ENCODE data around the gene CDK17. TPM values are rescaled to one million over a fixed set of nuclear protein-coding genes. Genes with fewer than 3 reads are reported as not detected.
"Not testable (repeated sequence)": the region's sequence is repeated elsewhere in the genome, so short reads cannot be mapped to it uniquely, and the experiment has no call there.

CDK17 gene
- total RNA-seq, 1 donor from 2014 or later, result 35.9 TPM

DNA sequence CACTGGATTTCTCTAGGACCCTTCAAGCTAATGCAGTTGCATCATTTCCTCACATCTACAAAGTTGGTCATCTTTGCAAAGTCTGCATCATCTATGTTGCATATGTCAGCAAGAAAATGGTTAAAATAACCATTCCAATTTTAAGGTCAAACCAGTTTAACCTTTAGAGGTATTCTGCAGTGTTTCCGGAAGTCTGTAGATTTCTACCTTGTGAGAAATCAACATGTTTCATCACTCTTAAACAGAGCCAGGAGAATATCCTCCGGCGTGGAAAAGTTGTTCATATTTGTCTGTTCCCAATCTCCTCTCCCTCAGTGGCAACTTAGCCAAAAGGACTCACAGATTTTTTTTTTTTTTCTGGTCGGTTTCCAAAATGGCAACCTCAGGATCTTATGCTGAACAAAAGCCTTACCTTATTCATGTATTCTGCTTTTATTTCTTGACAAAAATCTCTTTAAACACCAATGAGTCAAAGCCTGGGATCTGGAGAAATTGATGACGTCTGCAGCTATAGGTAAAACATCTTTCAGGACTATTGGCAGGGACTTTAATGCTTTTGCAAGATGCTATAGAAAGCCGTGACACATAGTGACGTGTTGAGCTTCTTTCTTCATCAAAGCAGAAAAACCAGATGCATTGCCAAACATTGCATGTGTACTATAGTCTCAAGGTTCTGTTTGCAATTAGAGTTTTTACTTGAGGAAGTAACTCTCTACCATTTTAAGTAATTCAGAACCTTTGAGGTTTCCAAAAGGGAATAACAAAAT, 16.0 kb upstream of the CDK17 start:
- TF ChIP-seq, protein P1, sequence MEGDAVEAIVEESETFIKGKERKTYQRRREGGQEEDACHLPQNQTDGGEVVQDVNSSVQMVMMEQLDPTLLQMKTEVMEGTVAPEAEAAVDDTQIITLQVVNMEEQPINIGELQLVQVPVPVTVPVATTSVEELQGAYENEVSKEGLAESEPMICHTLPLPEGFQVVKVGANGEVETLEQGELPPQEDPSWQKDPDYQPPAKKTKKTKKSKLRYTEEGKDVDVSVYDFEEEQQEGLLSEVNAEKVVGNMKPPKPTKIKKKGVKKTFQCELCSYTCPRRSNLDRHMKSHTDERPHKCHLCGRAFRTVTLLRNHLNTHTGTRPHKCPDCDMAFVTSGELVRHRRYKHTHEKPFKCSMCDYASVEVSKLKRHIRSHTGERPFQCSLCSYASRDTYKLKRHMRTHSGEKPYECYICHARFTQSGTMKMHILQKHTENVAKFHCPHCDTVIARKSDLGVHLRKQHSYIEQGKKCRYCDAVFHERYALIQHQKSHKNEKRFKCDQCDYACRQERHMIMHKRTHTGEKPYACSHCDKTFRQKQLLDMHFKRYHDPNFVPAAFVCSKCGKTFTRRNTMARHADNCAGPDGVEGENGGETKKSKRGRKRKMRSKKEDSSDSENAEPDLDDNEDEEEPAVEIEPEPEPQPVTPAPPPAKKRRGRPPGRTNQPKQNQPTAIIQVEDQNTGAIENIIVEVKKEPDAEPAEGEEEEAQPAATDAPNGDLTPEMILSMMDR (IDR thresholded peaks at IDR 0.05; ENCODE audit: unreplicated experiment), result no peak
- Mint-ChIP-seq H3K27me3 (no peaks in the 10 kb centered on the region), H3K4me1 (ENCODE audit: low read depth) (peaks cover 11% of the 10 kb centered on the region), H3K9me3 (ENCODE audit: low read depth) (no peaks in the 10 kb centered on the region), H3K4me3 (ENCODE audit: low read depth) (peak overlapping the region; percentile 25), H3K27ac (peak overlapping the region; percentile 89), H3K36me3 (ENCODE audit: insufficient read depth) (no peaks in the 10 kb centered on the region)
- no peak for DNase-seq (ENCODE audit: low spot score, unreplicated experiment)

DNA sequence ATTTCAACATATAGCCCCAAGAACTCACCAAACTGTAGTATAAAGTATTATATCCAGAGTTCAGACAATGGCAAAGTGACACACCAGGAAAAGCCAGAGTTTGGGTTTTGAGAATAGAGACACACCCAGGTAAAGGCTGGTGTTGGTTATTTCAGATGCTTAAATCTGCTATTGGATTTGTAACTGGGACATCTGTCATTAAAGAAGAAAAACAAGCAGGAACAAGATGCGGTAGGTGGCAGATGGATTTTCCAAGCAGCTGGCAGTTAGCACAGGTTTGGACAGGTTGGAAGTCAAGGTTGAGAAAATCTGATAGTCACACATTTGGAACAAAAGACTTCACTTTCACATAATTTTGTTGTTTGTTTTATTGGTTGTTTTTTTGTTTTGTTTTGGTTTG, 14.4 kb upstream of the CDK17 start:
- no peak overlapping the region for H3K4me3 Mint-ChIP-seq (ENCODE audit: low read depth)
- H3K9me3 Mint-ChIP-seq (ENCODE audit: low read depth), result no peaks in the 10 kb centered on the region

DNA sequence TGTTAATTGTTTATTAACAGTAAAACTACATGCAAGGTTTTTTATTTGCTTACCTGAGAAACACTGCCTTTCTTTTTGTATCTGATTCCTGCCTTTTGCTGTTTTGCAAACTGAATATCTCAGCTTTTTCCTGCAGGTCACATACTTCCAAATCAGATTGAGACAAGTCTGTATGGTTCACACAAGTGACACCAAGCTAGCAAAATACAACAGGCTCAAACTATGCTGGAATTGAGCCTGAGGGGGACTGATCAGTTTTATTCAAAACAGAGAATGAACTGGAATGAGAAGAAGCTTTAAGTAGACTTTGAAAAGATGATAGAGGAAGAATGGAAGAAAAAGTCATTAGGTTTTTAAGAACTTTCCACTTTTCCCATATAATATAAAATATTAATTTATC, 12.2 kb upstream of the CDK17 start:
- Mint-ChIP-seq H3K27me3 (no peaks in the 10 kb centered on the region), H3K4me1 (ENCODE audit: low read depth) (peaks cover 8% of the 10 kb centered on the region), H3K4me3 (ENCODE audit: low read depth) (no peak overlapping the region), H3K27ac (no peak overlapping the region), H3K9me3 (ENCODE audit: low read depth) (no peaks in the 10 kb centered on the region), H3K36me3 (ENCODE audit: insufficient read depth) (no peaks in the 10 kb centered on the region)
- TF ChIP-seq, protein P1 (IDR thresholded peaks at IDR 0.05; ENCODE audit: unreplicated experiment), result no peak
- DNase-seq (ENCODE audit: low spot score, unreplicated experiment), result no peak

More for the DNA sequence above, 14.4 kb upstream of the CDK17 start:
- Mint-ChIP-seq H3K36me3 (ENCODE audit: insufficient read depth) (no peaks in the 10 kb centered on the region), H3K27ac (no peak overlapping the region), H3K4me1 (ENCODE audit: low read depth) (peaks cover 11% of the 10 kb centered on the region), H3K27me3 (no peaks in the 10 kb centered on the region)
- TF ChIP-seq, protein P1 (IDR thresholded peaks at IDR 0.05; ENCODE audit: unreplicated experiment), result no peak
- DNase-seq (ENCODE audit: low spot score, unreplicated experiment), result no peak

DNA sequence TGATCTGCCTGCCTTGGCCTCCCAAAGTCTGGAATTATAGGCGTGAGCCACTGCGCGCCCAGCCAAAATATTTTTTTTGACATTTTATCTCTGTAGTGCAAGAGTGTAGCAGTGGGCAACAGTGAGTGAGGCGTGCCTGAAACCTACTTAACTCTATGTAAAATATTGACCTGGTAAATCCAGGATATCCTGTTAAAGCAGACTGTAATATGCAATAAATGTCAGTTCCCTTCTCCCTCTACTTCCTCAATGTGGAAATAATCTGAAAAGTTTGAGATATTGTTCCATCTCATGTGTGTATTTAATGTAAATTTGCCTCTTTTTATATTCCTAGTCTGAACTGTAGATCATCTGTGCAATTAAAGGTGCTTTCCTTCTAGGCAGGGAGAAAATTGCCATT, 9.5 kb upstream of the CDK17 start:
- DNase-seq (ENCODE audit: low spot score, unreplicated experiment), result no peak
- no peak overlapping the region for H3K4me3 Mint-ChIP-seq (ENCODE audit: low read depth)
- H3K27me3 Mint-ChIP-seq, result no peaks in the 10 kb centered on the region
- TF ChIP-seq, protein P1 (IDR thresholded peaks at IDR 0.05; ENCODE audit: unreplicated experiment), result no peak
- H3K27ac Mint-ChIP-seq, result no peak overlapping the region
- H3K36me3 Mint-ChIP-seq (ENCODE audit: insufficient read depth), result no peaks in the 10 kb centered on the region
- H3K9me3 Mint-ChIP-seq (ENCODE audit: low read depth), result no peaks in the 10 kb centered on the region
- peaks cover 1% of the 10 kb centered on the region for H3K4me1 Mint-ChIP-seq (ENCODE audit: low read depth)

DNA sequence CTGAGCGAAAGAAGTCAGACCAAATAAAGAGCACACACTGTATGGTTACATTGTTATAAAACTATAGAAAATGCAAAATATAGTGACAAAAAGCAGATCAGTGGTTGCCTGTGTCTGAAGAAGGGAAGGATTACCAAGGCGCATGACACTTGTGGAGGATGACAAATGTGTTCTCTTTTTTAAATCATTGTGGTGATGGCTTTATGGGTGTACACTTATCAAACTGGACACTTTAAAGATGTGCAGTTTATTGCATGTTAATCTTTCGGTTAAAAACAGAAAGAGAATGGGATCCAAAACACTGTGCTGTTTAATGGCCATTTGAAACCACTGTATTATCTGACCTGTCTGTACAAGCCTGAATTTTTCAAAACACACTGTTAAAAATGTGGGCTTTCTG, 8.8 kb upstream of the CDK17 start:
- TF ChIP-seq, protein P1 (IDR thresholded peaks at IDR 0.05; ENCODE audit: unreplicated experiment), result no peak
- Mint-ChIP-seq H3K9me3 (ENCODE audit: low read depth) (no peaks in the 10 kb centered on the region), H3K36me3 (ENCODE audit: insufficient read depth) (no peaks in the 10 kb centered on the region), H3K4me1 (ENCODE audit: low read depth) (no peaks in the 10 kb centered on the region), H3K4me3 (ENCODE audit: low read depth) (no peak overlapping the region), H3K27me3 (no peaks in the 10 kb centered on the region), H3K27ac (no peak overlapping the region)
- DNase-seq (ENCODE audit: low spot score, unreplicated experiment), result no peak

DNA sequence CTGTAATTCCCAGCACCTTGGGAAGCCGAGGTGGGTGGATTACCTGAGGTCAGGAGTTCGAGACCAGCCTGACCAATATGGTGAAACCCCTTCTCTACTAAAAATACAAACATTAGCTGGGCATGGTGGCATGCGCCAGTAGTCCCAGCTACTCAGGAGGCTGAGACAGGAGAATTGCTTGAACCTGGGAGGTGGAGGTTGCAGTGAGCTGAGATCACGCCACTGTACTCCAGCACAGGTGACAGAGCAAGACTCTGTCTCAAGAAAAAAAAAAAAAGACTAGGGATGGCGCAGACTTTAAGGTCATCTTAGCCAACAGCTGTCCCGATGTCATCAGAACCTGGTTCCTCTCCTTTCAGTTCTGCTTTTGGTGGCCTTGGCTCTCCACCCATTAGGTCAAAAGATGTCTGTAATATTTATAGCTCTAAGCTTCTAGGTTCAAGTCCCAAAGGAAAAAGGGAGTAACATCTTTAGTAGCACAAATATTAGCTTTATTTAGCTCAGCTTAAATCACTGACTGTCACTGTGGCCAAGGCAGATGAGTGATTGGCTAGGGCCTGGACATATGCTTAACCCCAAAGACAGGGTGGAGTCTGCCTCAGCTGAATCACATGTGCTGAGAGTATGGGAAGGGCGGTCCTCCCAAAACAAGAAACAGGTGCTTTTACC, 7.3 kb upstream of the CDK17 start:
- DNase-seq (ENCODE audit: low spot score, unreplicated experiment); H3K4me3 Mint-ChIP-seq (ENCODE audit: low read depth); H3K27me3 Mint-ChIP-seq; H3K9me3 Mint-ChIP-seq (ENCODE audit: low read depth); H3K4me1 Mint-ChIP-seq (ENCODE audit: low read depth); H3K36me3 Mint-ChIP-seq (ENCODE audit: insufficient read depth); H3K27ac Mint-ChIP-seq: not testable (repeated sequence)

Measured in progenitor cell of endocrine pancreas (in vitro differentiated cells).